BLaER1 (cell line): ENCODE results near the gene KATNB1.
A peak's percentile ranks its signal among the peaks of the same experiment; 100 is the strongest.

ENCODE experiments used
- H3K27ac ChIP-seq: shearing (Covaris generic); formaldehyde crosslinking; 2 replicates; pipeline ENCODE4 v1.8.1; 2022
- H3K27me3 ChIP-seq: shearing (Covaris generic); formaldehyde crosslinking; 2 replicates; pipeline ENCODE4 v1.8.1; 2022
- H3K36me3 ChIP-seq: shearing (Covaris generic); formaldehyde crosslinking; 2 replicates; pipeline ENCODE4 v1.8.1; 2022
- H3K4me1 ChIP-seq: shearing (Covaris generic); formaldehyde crosslinking; 2 replicates; pipeline ENCODE4 v1.8.1; 2022
- H3K4me2 ChIP-seq: shearing (Covaris generic); formaldehyde crosslinking; 2 replicates; pipeline ENCODE4 v1.8.1; 2022
- H3K4me3 ChIP-seq: shearing (Covaris generic); formaldehyde crosslinking; 2 replicates; pipeline ENCODE4 v1.8.1; 2022
- H3K9ac ChIP-seq: shearing (Covaris generic); formaldehyde crosslinking; 2 replicates; pipeline ENCODE4 v1.8.1; 2022
- H3K9me3 ChIP-seq: shearing (Covaris generic); formaldehyde crosslinking; 2 replicates; pipeline ENCODE4 v1.8.1; 2022
- H4K20me1 ChIP-seq: shearing (Covaris generic); formaldehyde crosslinking; 2 replicates; pipeline ENCODE4 v1.8.1; 2022
- Cebpa-rat ChIP-seq: shearing (Covaris generic); IDR thresholded peaks from 2 replicates; pipeline ENCODE4 v1.8.1; 2022

The KATNB1 gene

DNA sequence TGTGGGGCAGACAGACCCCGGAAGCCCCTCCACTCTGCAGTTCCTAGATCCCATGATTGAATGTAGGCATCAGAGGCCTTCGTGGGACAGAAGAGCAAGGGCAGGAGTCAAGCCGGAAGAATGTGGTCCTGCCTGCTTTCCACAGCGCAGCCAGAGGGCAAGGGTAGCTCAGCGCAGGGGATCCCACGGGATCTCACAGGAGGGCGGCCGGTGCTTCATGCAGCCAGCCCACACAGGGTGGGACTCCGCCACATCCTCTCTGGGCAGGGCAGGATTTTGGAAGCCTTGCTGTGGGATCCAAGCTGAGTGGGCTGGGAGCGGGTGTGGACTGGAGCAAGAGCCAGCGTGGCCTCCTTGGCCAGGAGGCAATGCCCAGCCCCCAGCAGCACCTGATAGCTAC is 13.0 kb downstream of the KATNB1 start:
- Histone ChIP-seq H3K4me2 (no peak overlapping the region), H3K4me1 (peaks cover 34% of the 10 kb centered on the region), H4K20me1 (no peaks in the 10 kb centered on the region), H3K27me3 (no peaks in the 10 kb centered on the region), H3K4me3 (no peak overlapping the region), H3K9me3 (no peaks in the 10 kb centered on the region), H3K9ac (no peak overlapping the region), H3K27ac (no peak overlapping the region; the same call in 1 of the 2 replicates), H3K36me3 (peaks cover 81% of the 10 kb centered on the region)
- TF ChIP-seq Cebpa-rat, result no peak

DNA sequence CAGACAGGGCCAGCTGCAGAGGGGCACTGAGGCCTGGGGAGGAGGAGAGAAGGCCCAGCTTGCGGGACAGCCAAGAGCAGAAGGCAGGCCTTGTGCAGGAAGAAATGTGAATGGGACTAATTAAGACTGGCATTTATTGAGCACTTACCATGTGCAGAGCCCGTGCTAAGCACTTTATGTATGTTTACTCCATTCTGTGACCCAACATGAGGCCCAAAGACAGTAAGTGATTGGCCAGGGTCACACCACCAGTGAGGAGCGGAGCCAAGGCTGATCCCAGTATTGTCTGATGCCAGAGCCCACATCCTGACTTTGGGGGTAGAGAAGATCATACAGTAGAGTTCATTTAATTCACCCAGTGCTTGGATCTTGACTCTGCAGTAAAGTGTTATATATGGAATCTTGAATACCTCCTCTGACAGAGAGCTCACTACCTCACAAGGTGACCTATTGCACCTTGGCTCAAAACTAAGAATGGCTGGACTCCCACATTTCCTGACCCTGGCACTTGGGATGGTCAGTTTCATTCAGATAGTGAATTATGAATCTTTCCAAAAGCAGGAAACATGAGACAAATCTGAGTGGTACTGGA is 13.6 kb downstream of the KATNB1 start:
- H3K27ac ChIP-seq, result no peak overlapping the region
- H3K4me1 ChIP-seq, result peaks cover 28% of the 10 kb centered on the region
- H3K9me3 ChIP-seq, result no peaks in the 10 kb centered on the region
- no peak overlapping the region for H3K9ac ChIP-seq
- no peaks in the 10 kb centered on the region for H3K27me3 ChIP-seq
- no peaks in the 10 kb centered on the region for H4K20me1 ChIP-seq
- no peak overlapping the region for H3K4me2 ChIP-seq
- no peak overlapping the region for H3K4me3 ChIP-seq
- H3K36me3 ChIP-seq, result peaks cover 84% of the 10 kb centered on the region
- no peak for TF ChIP-seq Cebpa-rat

DNA sequence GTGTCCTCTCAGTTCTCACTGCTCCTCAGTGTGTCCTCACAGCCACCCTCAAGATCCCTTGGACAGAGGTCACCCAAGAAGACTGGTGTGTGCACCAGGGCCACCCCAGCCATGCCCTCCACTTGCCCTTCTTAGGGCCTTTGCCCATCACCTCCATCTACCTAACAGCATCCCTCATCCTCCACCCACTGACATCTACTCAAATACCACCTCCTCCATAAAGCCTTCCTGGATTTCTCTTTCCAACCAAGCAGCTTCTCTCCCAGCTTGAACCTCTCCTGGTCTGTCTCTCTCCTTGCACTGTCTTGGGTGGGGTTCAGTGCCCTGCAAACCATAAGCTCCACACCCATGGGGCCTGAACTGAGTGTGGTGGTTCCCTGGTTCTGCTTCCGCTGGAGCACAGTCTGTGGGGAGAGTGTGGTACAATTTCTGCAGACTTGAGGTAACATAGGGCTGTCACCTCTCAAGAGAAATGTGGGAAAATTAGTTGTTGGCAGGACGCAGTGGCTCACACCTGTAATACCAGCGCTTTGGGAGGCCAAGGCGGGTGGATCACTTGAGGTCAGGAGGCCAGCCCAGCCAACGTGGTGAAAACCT is 14.4 kb downstream of the KATNB1 start:
- no peak for TF ChIP-seq Cebpa-rat
- Histone ChIP-seq H3K9ac (no peak overlapping the region), H3K27me3 (no peaks in the 10 kb centered on the region), H3K9me3 (no peaks in the 10 kb centered on the region), H4K20me1 (no peaks in the 10 kb centered on the region), H3K4me1 (peaks cover 20% of the 10 kb centered on the region), H3K4me2 (no peak overlapping the region; the same call in 1 of the 2 replicates), H3K27ac (peak overlapping the region; percentile 2; the same call in 1 of the 2 replicates), H3K4me3 (no peak overlapping the region), H3K36me3 (peaks cover 86% of the 10 kb centered on the region)

DNA sequence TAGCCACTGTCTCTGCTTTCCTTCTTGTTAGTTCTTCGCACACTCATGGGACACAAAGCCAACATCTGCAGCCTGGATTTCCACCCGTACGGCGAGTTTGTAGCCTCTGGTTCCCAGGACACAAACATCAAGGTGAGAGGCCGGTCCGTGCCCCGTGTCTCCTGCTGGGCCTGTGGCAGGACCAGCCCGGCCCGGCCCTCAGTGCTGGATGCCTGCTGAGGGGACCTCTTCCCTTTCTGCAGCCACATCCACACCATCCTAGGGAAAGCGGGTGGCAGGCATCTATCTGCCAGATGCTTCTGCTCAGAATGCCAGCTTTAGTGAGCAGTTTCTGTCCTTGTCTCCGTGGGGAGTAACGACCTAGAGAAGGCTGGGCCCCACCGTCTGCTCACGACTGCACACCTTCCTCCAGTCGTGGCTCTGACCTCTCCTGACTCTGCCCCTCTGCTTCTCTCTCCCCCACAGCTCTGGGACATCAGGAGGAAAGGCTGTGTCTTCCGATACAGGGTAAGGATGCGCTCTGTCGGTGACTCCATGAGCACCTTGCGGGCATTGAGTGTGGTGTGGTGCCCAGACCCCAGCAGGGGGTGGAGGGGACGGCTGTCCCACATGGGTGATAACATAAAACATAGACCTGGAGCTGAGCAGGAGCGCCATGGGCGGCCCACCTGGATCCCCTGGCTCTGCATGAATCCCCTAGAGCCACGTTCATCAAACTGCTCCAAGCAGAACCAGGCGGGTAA is 15.4 kb downstream of the KATNB1 start:
- H4K20me1 ChIP-seq, result no peaks in the 10 kb centered on the region
- TF ChIP-seq Cebpa-rat, result no peak

DNA sequence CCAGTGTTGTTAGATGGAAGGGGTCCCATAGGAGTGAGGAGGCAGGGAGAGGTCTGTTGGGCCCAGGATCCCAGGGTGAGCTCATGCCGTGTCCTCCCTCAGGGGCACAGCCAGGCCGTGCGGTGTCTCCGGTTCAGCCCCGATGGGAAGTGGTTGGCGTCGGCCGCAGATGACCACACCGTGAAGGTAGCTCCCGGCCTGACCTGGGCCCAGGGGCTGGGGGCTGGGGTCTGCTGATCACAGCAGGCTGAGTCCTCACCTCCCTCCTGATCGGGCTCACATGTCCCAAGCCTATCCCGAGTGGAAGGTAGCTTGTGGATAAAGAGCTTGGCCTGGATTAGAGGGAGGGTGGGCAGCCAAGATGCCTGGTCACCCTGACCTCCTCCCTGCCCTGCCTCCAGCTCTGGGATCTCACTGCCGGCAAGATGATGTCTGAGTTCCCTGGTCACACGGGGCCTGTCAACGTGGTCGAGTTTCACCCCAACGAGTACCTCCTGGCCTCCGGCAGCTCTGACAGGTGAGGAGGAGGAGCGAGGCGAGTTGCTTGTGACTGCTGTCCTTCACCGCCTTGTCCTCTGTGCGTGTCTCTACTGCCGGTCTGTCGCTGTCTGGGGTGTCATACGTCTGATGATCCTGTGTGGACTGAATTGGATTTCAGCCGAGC is 16.1 kb downstream of the KATNB1 start:
- no peak overlapping the region for H3K4me2 ChIP-seq
- H3K36me3 ChIP-seq, result peaks cover 96% of the 10 kb centered on the region
- no peak overlapping the region for H3K9ac ChIP-seq
- no peaks in the 10 kb centered on the region for H3K9me3 ChIP-seq
- H3K27ac ChIP-seq, result no peak overlapping the region
- peaks cover 9% of the 10 kb centered on the region for H3K4me1 ChIP-seq
- TF ChIP-seq Cebpa-rat, result no peak
- H3K4me3 ChIP-seq, result no peak overlapping the region
- H4K20me1 ChIP-seq, result no peaks in the 10 kb centered on the region
- H3K27me3 ChIP-seq, result no peaks in the 10 kb centered on the region

More for the DNA sequence above, 15.4 kb downstream of the KATNB1 start:
- no peaks in the 10 kb centered on the region for H3K27me3 ChIP-seq
- peaks cover 93% of the 10 kb centered on the region for H3K36me3 ChIP-seq
- no peak overlapping the region for H3K4me3 ChIP-seq
- no peak overlapping the region; the same call in 1 of the 2 replicates for H3K27ac ChIP-seq
- H3K9me3 ChIP-seq, result no peaks in the 10 kb centered on the region
- no peak overlapping the region for H3K4me2 ChIP-seq
- H3K9ac ChIP-seq, result no peak overlapping the region
- H3K4me1 ChIP-seq, result peaks cover 13% of the 10 kb centered on the region

DNA sequence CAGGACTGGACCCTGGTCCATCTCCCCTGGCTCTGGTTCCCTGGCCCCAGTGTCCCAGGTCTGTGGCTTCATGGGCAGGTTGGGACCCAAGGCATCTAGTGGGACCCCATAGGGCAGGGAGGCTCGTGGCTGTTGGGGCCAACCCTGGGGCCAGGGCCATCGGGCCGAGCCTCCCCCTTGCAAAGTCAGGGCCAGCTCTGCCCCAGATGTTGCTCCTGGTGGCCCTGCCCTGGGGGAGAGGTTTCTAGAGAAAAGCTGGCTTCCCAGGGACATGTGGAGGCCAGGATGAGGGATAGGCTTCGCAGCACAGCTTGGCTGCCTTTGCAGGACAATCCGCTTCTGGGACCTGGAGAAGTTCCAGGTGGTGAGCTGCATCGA is 16.6 kb downstream of the KATNB1 start:
- H3K36me3 ChIP-seq, result peaks cover 96% of the 10 kb centered on the region

DNA sequence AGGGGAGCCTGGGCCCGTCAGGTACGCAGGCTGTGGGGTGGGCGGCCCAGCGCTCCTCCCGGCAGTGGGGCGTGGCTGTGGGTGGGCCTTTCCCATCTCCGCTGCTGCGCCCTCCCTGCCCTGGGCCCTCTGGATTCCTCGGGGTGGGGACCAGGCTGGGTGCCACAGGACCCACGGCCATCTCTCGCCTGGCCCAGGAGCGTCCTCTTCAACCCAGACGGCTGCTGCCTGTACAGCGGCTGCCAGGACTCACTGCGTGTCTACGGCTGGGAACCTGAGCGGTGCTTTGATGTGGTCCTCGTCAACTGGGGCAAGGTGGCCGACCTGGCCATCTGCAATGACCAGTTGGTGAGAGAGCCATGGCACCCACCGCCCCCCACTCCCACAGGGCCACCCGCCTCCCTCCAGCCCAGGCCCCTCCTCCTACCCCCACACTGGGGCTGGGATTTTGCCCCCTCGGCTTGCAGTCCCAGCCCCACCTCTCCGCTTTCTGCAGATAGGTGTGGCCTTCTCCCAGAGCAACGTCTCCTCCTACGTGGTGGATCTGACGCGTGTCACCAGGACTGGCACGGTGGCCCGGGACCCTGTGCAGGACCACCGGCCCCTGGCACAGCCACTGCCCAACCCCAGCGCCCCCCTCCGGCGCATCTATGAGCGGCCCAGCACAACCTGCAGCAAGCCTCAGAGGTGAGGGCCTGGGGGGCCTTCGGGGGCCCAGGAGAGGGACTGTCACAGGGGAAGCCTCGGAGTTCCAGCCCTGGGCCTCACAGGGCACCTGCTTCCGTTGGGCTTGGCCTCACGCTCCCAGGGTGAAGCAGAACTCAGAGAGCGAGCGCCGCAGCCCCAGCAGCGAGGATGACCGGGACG is 17.2 kb downstream of the KATNB1 start:
- Histone ChIP-seq H3K4me1 (peaks cover 9% of the 10 kb centered on the region), H3K27me3 (no peaks in the 10 kb centered on the region), H3K9ac (no peak overlapping the region), H3K4me3 (no peak overlapping the region), H3K9me3 (no peaks in the 10 kb centered on the region), H3K36me3 (peaks cover 95% of the 10 kb centered on the region), H3K27ac (no peak overlapping the region), H3K4me2 (no peak overlapping the region), H4K20me1 (no peaks in the 10 kb centered on the region)
- TF ChIP-seq Cebpa-rat, result no peak

More for the DNA sequence above, 16.6 kb downstream of the KATNB1 start:
- H3K9ac ChIP-seq, result no peak overlapping the region
- no peaks in the 10 kb centered on the region for H4K20me1 ChIP-seq
- no peak for TF ChIP-seq Cebpa-rat
- H3K27me3 ChIP-seq, result no peaks in the 10 kb centered on the region
- peaks cover 9% of the 10 kb centered on the region for H3K4me1 ChIP-seq
- H3K9me3 ChIP-seq, result no peaks in the 10 kb centered on the region
- H3K4me3 ChIP-seq, result no peak overlapping the region
- H3K27ac ChIP-seq, result no peak overlapping the region
- no peak overlapping the region for H3K4me2 ChIP-seq

DNA sequence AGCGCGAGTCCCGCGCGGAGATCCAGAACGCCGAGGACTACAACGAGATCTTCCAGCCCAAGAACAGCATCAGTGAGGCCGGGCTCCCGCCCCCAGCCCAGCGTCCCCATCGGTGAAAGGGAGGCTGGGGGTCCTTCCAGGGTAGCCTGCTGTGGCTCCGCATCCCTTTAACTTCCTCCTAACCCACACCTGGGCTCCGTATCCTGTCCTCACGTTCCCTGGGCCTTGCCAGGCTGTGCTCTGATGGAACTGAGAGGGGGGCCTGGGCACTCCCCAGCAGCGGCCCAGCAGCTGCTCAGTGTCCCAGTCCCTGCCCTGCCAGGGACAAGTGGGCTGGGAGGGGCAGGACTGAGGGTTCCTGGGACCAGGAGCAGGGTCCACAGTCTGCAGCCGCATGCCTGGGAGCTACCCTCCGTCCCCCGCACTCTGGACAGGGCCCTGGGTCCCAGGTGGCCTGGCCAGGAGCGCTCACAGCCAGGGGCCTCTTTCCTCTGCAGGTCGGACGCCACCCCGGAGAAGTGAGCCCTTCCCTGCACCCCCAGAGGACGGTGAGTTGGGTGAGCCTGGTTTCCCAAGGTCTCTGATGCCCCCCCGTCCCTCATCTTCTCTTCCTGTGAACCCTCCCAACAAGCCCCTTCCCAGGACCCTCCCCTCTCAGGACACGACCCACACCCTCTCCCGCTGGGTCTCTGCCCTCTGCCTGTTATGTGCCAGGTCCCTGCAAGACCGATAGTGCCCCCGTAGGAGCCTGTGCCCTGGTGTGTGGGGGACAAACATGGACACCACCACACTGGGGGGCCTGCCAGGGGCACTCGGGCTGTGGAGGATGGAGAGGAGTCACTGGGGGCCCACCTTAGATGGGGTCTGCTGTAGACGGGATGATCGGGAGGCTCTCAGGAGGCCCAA is 18.1 kb downstream of the KATNB1 start:
- Histone ChIP-seq H4K20me1 (no peaks in the 10 kb centered on the region), H3K27ac (0 out of 2 replicates have a peak overlapping the region, but pooled peaks have one; percentile 26), H3K4me2 (no peak overlapping the region), H3K27me3 (no peaks in the 10 kb centered on the region), H3K9me3 (no peaks in the 10 kb centered on the region), H3K4me1 (peaks cover 9% of the 10 kb centered on the region), H3K9ac (no peak overlapping the region), H3K36me3 (peaks cover 95% of the 10 kb centered on the region), H3K4me3 (no peak overlapping the region)
- TF ChIP-seq Cebpa-rat, result no peak
